Pancreas (tissue), 10 donors: Measurements from ENCODE around the gene SRD5A3. TPM values are rescaled to one million over a fixed set of nuclear protein-coding genes. Genes with fewer than 3 reads are reported as not detected.
"Not testable (repeated sequence)": the region's sequence is repeated elsewhere in the genome, so short reads cannot be mapped to it uniquely, and the experiment has no call there.

Source experiments
- ATAC-seq, 4 donors: fragments of 200-7000 bp; cut with Tn5 transposase; one replicate each; pipeline versions ENCODE4 v1.8.0 to v1.9.1; 2020; ENCODE audit warnings: mild to moderate bottlenecking in 4 of 4, moderate library complexity in 4 of 4
- DNase-seq, 6 donors: peaks; one replicate each; pipeline ENCODE4 v3.0.0-alpha.2; 2020
- FAIRE-seq: peaks from 2 replicates; lab custom pipeline; 2012; peaks lifted over from hg19 to GRCh38; lab: Jason Lieb, UNC
- H3K27ac ChIP-seq, 4 donors: fragments of 200-600 bp; sonication (generic); 1 replicate in 3 of 4; 2 replicates in 1 of 4; pipeline versions ENCODE4 v1.5.0 to v1.8.0; 2020
- H3K27me3 ChIP-seq, 4 donors: fragments of 200-600 bp; one replicate each; pipeline ENCODE4 v1.8.0; 2021
- H3K36me3 ChIP-seq, 3 donors: fragments of 200-600 bp; sonication (generic) in 1 of 3; one replicate each; pipeline versions ENCODE4 v1.5.0 to v1.8.0; 2020 to 2021
- H3K4me1 ChIP-seq, 3 donors: fragments of 200-600 bp; one replicate each; pipeline ENCODE4 v1.8.0; 2021
- H3K4me3 ChIP-seq, 4 donors: fragments of 200-600 bp; sonication (generic) in 2 of 4; one replicate each; pipeline versions ENCODE4 v1.5.0 to v1.8.0; 2020 to 2021
- H3K9me3 ChIP-seq, 4 donors: fragments of 200-600 bp; one replicate each; pipeline ENCODE4 v1.8.0; 2021
- WGBS, 2 donors: extraction: QIAGEN DNeasy Blood & Tissue Kit; methylation state at CpG; one replicate each; pipeline ENCODE4 v1.1.7; 2013; 5-methylcytosine and 5-hydroxymethylcytosine counted together
- intact Hi-C, 3 donors: fragments of 100-400 bp; cut with DNase I; formaldehyde crosslinking; loops; one replicate each; pipeline versions ENCODE4 v1.11.1 to v1.14.2; 2022
- polyA plus RNA-seq, 2 donors: library from polyadenylated mRNA; stranded (reverse); fragments of 200-250 nt; gene quantifications; one replicate each; pipeline ENCODE4 v1.2.3, GENCODE V29; 2013
- total RNA-seq, 6 donors: library from RNA; stranded (reverse); fragmentation: NEBNext Ultra II Directional in 4 of 6; extraction: Animal tissue kit (Norgen Biotek cat#: 25700) in 4 of 6; gene quantifications; one replicate each; pipeline versions ENCODE4 v1.2.1 to v1.2.4, GENCODE V29; 2021 to 2023
- TF ChIP-seq, protein P1 (sequence below), 4 donors: fragments of 200-600 bp; sonication (generic) in 3 of 4; IDR thresholded peaks; one replicate each; pipeline versions ENCODE4 v1.5.0 to v1.8.0; 2021; ENCODE audit warnings: antibody characterized with exemption in 4 of 4
- donor health status: healthy with polysubstance abuse.
- donor health status: DM: no; HTN: no; CAD: no; lungs with moderate emphysema.
- donor health status: DM: no; HTN: no; CAD: no.
- donor health status: control.
- donor health status: control.
- donor health status: Bipolar disorder and iron deficiency.
- donor health status: DM: yes; HTN: yes; CAD: no.
- donor health status: DM: no; HTN: no; CAD: no.
- donor health status: DM: no; HTN: no; CAD: no.
- donor health status: DM: yes; HTN: yes; CAD: no.

The SRD5A3 gene
- total and polyA plus RNA-seq, 8 donors = 7.1 to 14.3 (median 10.0) TPM

- DNase-seq = no peak
- Histone ChIP-seq H3K9me3 (no peaks in the 10 kb centered on the region), H3K27ac (no peak overlapping the region), H3K27me3 (no peaks in the 10 kb centered on the region), H3K4me1 (no peaks in the 10 kb centered on the region), H3K4me3 (no peak overlapping the region), H3K36me3 (no peaks in the 10 kb centered on the region)
- peak in 3 of 4 donors; percentile 16 to 48 (median 25) for ATAC-seq
- TF ChIP-seq, protein P1, sequence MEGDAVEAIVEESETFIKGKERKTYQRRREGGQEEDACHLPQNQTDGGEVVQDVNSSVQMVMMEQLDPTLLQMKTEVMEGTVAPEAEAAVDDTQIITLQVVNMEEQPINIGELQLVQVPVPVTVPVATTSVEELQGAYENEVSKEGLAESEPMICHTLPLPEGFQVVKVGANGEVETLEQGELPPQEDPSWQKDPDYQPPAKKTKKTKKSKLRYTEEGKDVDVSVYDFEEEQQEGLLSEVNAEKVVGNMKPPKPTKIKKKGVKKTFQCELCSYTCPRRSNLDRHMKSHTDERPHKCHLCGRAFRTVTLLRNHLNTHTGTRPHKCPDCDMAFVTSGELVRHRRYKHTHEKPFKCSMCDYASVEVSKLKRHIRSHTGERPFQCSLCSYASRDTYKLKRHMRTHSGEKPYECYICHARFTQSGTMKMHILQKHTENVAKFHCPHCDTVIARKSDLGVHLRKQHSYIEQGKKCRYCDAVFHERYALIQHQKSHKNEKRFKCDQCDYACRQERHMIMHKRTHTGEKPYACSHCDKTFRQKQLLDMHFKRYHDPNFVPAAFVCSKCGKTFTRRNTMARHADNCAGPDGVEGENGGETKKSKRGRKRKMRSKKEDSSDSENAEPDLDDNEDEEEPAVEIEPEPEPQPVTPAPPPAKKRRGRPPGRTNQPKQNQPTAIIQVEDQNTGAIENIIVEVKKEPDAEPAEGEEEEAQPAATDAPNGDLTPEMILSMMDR (IDR thresholded peaks at IDR 0.05) = no peak
- intact Hi-C loops = no loop called here
- 63 to 69% methylated on average over 5 of the region's 5 CpGs for WGBS, 2 donors
- FAIRE-seq = no peak
Measured at GRCh38 chr4:55356991-55357461, 11.0 kb downstream of the SRD5A3 start.

- TF ChIP-seq, protein P1 (IDR thresholded peaks at IDR 0.05) = no peak
- Histone ChIP-seq H3K27ac (no peak overlapping the region), H3K4me3 (no peak overlapping the region), H3K36me3 (no peaks in the 10 kb centered on the region), H3K9me3 (no peaks in the 10 kb centered on the region), H3K4me1 (no peaks in the 10 kb centered on the region), H3K27me3 (no peaks in the 10 kb centered on the region)
- no peak for ATAC-seq
- no peak for FAIRE-seq
- WGBS, 2 donors = 96 to 97% methylated on average over 2 of the region's 2 CpGs
- intact Hi-C loops = no loop called here
- DNase-seq = no peak
Measured at GRCh38 chr4:55358246-55358645, 12.2 kb downstream of the SRD5A3 start.

- no peak overlapping the region for H3K27ac ChIP-seq
- 76 to 83% methylated on average over 2 of the region's 2 CpGs for WGBS, 2 donors
- no peaks in the 10 kb centered on the region for H3K27me3 ChIP-seq
- TF ChIP-seq, protein P1 (IDR thresholded peaks at IDR 0.05) = no peak
- no peaks in the 10 kb centered on the region for H3K4me1 ChIP-seq
- no peaks in the 10 kb centered on the region for H3K36me3 ChIP-seq
- intact Hi-C loops = no loop called here
- no peak overlapping the region for H3K4me3 ChIP-seq
- peak in 3 of 4 donors; percentile 57 to 81 (median 71) for ATAC-seq
- no peaks in the 10 kb centered on the region for H3K9me3 ChIP-seq
- DNase-seq = no peak
- FAIRE-seq = no peak
Measured at GRCh38 chr4:55358668-55359067, 12.6 kb downstream of the SRD5A3 start.

DNA sequence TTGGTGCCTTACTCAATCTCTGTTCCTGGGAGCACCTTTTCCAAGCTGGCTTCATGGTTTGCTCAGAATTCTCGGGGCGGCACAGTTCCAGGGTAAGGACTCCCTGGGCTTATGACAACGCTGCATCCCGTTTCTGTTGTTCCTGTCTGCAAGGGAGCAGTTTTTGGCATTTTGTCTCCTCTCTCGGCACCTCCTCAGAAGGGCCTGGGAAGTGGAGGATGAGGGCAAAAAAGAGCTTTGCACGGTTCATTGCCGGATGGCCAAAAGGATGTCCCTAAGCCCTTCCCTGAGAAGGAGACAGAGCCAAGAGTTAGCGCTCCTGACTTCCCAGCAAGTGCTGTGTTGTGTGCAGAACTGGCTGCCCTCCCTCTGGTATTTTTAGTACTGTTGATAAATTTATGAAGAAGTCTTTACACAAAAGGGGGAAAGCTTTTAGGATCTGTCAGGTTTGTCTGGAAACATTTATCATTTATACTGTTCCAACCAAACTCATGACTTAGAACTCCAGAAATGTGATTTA, 13.4 kb downstream of the SRD5A3 start:
- DNase-seq (no peak), FAIRE-seq (no peak), ATAC-seq (peak in 2 of 4 donors; percentile 24 to 39)
- Histone ChIP-seq H3K27me3 (no peaks in the 10 kb centered on the region), H3K27ac (no peak overlapping the region), H3K4me1 (no peaks in the 10 kb centered on the region), H3K4me3 (no peak overlapping the region), H3K36me3 (no peaks in the 10 kb centered on the region), H3K9me3 (no peaks in the 10 kb centered on the region)
- intact Hi-C loops = no loop called here
- 88% methylated on average over 8 of the region's 8 CpGs for WGBS, 2 donors
- TF ChIP-seq, protein P1 (IDR thresholded peaks at IDR 0.05) = no peak

GRCh38 chr4:55362938-55363337, 16.9 kb downstream of the SRD5A3 start:
- H3K27ac ChIP-seq, intact Hi-C loops, H3K4me3 ChIP-seq, H3K36me3 ChIP-seq, FAIRE-seq, H3K4me1 ChIP-seq, DNase-seq, H3K27me3 ChIP-seq, ATAC-seq, H3K9me3 ChIP-seq: not testable (repeated sequence)
- WGBS, 2 donors = 98 to 99% methylated on average over 9 of the region's 9 CpGs
